WERI-Rb-1 (cell line): Measurements from ENCODE around the gene SOCS3.

Experiments used
- DNase-seq: peaks from one replicate; pipeline ENCODE4 v3.0.0-alpha.2; 2020
- H3K27ac ChIP-seq: fragments of 250-450 bp; sonication (Bioruptor Pico); 2 replicates; pipeline ENCODE4 v1.5.1; 2020; ENCODE audit warnings: mild to moderate bottlenecking, moderate library complexity
- H3K27me3 ChIP-seq: fragments of 250-450 bp; sonication (Bioruptor Pico); 2 replicates; pipeline ENCODE4 v1.5.1; 2021; ENCODE audit warnings: mild to moderate bottlenecking, low read depth, moderate library complexity; ENCODE audit not compliant: insufficient read depth, severe bottlenecking
- H3K36me3 ChIP-seq: fragments of 250-450 bp; sonication (Bioruptor Pico); 2 replicates; pipeline ENCODE4 v1.5.1; 2020; ENCODE audit warnings: mild to moderate bottlenecking, moderate library complexity
- H3K4me3 ChIP-seq: 2 replicates; pipeline ENCODE4 v1.5.1; 2011; ENCODE audit warnings: low read depth, mild to moderate bottlenecking, control low read depth, low read length
- H3K9me3 ChIP-seq: fragments of 250-450 bp; sonication (Bioruptor Pico); 2 replicates; pipeline ENCODE4 v1.5.1; 2021; ENCODE audit warnings: mild to moderate bottlenecking, moderate library complexity; ENCODE audit not compliant: severe bottlenecking
- TF ChIP-seq, protein P1 (sequence below): IDR thresholded peaks from 2 replicates; pipeline ENCODE4 v1.5.1; 2011; ENCODE audit warnings: low read depth, mild to moderate bottlenecking, control low read depth, inconsistent platforms, low read length

SOCS3 gene

GRCh38 chr17:78368854-78369495 is 9.1 kb upstream of the SOCS3 start:
- H3K9me3 ChIP-seq = no peaks in the 10 kb centered on the region
- no peak for DNase-seq
- no peaks in the 10 kb centered on the region for H3K27me3 ChIP-seq
- H3K27ac ChIP-seq = no peak overlapping the region
- H3K4me3 ChIP-seq = no peak overlapping the region
- H3K36me3 ChIP-seq = no peaks in the 10 kb centered on the region
- TF ChIP-seq, protein P1, sequence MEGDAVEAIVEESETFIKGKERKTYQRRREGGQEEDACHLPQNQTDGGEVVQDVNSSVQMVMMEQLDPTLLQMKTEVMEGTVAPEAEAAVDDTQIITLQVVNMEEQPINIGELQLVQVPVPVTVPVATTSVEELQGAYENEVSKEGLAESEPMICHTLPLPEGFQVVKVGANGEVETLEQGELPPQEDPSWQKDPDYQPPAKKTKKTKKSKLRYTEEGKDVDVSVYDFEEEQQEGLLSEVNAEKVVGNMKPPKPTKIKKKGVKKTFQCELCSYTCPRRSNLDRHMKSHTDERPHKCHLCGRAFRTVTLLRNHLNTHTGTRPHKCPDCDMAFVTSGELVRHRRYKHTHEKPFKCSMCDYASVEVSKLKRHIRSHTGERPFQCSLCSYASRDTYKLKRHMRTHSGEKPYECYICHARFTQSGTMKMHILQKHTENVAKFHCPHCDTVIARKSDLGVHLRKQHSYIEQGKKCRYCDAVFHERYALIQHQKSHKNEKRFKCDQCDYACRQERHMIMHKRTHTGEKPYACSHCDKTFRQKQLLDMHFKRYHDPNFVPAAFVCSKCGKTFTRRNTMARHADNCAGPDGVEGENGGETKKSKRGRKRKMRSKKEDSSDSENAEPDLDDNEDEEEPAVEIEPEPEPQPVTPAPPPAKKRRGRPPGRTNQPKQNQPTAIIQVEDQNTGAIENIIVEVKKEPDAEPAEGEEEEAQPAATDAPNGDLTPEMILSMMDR = no peak

- H3K27ac ChIP-seq = no peak overlapping the region
- H3K4me3 ChIP-seq = no peak overlapping the region
- DNase-seq = no peak
- no peaks in the 10 kb centered on the region for H3K36me3 ChIP-seq
- no peaks in the 10 kb centered on the region for H3K9me3 ChIP-seq
- TF ChIP-seq, protein P1 = no peak
- no peaks in the 10 kb centered on the region for H3K27me3 ChIP-seq
Observed at GRCh38 chr17:78368348-78368747, 8.5 kb upstream of the SOCS3 start.

DNA sequence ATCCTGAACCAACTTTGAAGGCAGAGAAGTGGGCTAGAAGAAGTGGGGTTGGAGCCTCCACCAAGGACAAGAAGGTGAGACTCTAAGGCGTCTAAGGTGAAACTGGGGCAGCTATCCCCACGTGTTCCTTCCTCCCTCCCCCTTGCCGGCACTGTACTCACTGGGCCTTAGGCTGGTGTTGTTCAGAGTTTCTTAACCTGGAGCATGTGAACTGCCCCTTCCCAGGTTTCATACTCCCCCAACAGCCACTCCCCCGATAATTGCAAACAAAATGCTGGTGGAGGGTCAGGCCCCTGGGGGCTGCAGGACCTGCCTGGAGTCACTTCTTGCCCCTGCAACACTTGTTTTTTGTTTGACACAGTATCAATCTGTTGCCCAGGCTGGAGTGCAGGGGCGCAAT is 7.3 kb upstream of the SOCS3 start:
- Histone ChIP-seq H3K27me3 (no peaks in the 10 kb centered on the region), H3K27ac (no peak overlapping the region), H3K9me3 (no peaks in the 10 kb centered on the region), H3K36me3 (no peaks in the 10 kb centered on the region), H3K4me3 (no peak overlapping the region)
- TF ChIP-seq, protein P1 = no peak
- no peak for DNase-seq

DNA sequence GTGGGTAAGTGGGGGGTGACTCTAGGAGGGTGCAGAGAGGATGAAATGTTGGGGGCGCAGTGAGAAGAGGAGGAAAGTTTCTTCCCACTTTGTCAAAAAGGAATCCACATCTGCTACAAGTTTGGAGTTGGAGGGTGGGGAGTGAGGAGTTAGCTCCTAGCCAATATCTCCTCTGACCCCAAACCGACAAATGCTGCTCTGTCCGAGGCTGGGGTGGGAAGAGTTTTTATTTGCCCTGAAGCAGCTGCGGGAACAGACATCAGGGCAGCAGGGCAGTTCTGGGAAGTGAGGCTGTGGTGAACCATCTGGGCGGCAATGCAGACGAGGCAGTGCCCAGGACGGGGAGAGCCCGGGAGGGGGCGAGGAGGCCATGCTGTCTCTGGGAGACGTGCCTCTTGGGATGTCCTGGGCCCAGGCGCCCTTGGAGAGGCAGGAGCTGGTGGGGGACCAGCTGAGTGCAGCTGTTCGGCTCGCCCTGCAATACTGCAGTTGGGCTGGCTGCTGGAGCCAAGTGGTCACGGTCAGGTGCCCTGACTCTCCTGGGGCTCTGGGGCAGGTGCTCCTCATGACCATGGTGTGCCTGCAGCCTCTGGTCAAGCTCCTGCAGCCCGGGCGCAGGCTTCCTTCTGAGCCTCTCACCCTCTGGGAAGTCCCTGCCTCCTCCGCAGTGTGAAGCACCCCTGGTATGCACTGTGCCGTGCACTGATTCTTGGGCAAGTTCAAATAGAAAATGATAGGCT is 6.4 kb upstream of the SOCS3 start:
- TF ChIP-seq, protein P1 = no peak
- Histone ChIP-seq H3K4me3 (no peak overlapping the region), H3K27ac (no peak overlapping the region)

GRCh38 chr17:78365561-78366108 is 5.8 kb upstream of the SOCS3 start:
- H3K9me3 ChIP-seq = no peaks in the 10 kb centered on the region
- no peak overlapping the region for H3K4me3 ChIP-seq
- H3K27me3 ChIP-seq = no peaks in the 10 kb centered on the region
- TF ChIP-seq, protein P1 = no peak
- no peaks in the 10 kb centered on the region for H3K36me3 ChIP-seq
- no peak overlapping the region for H3K27ac ChIP-seq
- no peak for DNase-seq

More for the DNA sequence above, 6.4 kb upstream of the SOCS3 start:
- Histone ChIP-seq H3K9me3 (no peaks in the 10 kb centered on the region), H3K36me3 (no peaks in the 10 kb centered on the region), H3K27me3 (no peaks in the 10 kb centered on the region)
- DNase-seq = no peak
